Activated naive CD4-positive, alpha-beta T cell treated with anti-CD3 and anti-CD28 coated beads, Interleukin-2, amount 50 U/mL, for 16 hours (primary cell): ENCODE measurements around the gene KCNQ1.

ENCODE experiments used
- DNase-seq: peaks from one replicate; pipeline ENCODE4 v3.0.0-alpha.2; 2020

The KCNQ1 gene

GRCh38 chr11:2574043-2574552 is 129.3 kb downstream of the KCNQ1 start:
- peak; percentile 9 for DNase-seq

- peak; percentile 9 for DNase-seq
These were observed 130.0 kb downstream of the KCNQ1 start for GRCh38 chr11:2574553-2575535.

DNA sequence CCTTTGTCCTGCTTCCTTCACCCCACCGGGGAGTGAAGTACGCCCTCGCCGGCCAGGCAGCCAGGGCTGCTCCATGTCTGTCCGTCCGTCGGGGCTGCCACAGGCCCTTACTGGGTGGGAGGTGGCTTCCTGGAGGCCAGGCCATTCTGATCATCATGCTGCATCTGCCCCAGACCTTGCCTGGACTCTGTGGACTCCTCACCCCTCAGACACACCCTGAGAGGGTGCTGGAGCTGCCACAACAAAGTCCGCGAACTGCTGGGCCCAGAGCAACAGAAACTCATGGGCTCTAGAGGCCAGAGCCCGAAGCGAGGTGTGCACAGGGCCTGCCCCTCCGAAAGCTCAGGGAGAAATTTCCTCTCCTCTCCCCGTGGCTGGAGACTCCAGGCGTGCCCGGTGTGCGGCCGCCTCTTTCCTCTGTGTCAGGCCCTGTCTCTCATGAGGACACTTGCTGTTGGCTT is 130.8 kb downstream of the KCNQ1 start:
- peak; percentile 5 for DNase-seq

DNA sequence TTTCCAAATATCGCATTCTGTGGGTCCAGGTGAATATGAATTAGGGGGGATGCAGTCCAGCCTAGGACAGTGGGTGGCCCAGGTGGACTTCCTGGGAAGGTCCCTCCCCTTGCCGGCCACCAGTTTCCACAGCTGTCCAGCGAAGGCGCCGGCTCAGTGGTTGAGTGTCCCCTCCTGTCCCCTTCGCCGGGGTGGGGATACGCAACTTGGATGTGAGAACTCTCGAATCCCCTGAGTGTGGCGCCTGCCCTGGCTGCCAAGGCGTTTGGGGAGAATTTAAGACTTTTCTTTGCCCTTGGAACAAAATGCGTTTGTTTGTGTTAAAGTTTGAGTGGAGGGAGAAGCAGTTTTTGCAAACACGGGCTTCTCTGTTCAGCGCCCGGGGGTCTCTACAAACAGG is 131.3 kb downstream of the KCNQ1 start:
- DNase-seq = no peak

DNA sequence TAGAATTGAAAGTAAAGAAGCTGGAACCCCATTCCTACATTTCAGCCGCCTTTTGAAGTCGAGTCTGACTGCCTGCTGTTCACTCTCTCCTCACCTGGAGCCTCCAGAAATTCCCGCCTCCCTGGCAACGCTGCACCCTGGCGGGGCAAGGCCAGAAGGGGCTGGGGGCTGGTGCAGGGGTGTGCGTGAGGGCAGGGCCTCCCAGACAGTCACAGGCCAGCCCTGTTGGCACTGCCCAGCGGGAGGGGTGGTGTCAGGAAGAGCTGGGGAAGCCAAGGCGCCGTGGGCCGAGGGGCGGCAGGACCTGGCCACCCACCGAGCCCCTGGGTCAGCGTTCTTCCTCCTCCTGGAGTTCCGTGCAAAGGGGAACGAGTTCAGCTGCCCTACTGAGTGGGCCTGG is 131.7 kb downstream of the KCNQ1 start:
- peak; percentile 9 for DNase-seq

GRCh38 chr11:2577031-2577990 is 132.5 kb downstream of the KCNQ1 start:
- DNase-seq = peak; percentile 9

- peak; percentile 10 for DNase-seq
These were observed 133.5 kb downstream of the KCNQ1 start for GRCh38 chr11:2577991-2578928.

DNA sequence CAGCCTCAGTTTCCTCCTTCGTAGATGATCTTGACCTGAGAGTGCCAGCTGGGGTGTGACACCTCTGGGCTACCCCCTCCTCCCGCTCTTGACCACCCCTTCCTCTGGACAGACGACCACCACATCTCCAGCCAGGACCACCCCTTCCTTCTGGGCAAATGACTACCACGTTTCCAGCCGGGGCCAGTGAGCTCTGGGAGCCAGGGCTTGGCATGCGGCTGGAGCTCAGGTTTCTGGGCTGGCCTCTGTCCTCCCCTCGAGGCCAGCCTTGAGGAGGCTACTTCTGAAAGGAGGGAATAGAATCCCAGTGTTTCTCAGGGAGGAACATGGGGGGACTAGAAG is 134.1 kb downstream of the KCNQ1 start:
- DNase-seq = no peak

DNA sequence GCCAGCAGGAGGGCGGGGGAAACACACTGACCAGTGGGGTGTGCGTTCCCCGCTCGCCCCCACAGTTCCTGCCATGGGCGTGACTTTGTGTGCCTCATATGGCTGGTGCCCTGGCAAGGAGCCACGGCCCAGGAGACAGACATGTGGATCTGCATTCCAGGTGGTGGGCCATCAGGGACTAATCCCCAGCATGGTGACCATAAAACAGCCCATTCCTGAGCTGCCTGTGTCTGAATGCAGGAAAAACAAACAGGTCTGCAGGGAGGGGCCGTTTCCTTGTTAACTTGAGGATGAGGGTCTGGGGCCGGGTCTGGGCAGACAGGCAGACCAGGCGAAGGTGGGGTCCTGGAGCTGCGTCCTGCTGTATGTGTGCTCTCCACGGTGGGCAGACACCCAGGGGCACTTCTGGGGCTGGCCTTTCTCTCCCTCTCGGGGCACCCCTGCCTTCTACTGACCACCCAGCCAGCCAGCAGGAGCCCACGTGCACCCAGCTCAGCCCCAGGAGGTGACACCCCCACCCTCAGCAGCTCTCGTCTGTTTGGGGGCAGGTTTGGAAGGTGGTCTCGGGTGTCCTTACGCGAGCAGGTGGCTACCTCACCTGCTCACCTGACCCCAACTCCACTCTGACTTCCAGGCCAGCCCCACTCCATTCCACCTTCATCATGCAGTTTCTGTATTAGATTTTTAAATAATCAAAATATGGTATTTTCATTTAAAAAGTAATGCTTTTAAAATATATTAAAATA is 134.7 kb downstream of the KCNQ1 start:
- DNase-seq = peak; percentile 5

DNA sequence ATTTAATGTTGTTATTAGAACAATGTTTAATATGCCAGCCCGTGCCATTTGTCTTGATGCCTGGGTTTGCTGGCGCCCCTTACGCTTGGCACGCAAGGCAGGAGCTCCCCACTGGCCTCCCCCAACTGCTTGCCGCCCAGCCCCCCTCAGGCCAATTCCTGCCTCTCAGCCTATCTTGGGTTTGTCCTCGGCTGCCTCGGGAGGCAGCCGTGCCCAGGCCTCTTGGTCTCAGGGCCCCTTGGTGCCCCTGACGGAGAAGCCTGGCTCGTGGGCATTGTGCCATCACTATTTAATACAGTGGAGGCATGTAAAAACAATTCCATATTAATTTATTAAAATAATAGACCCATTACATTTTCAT is 135.2 kb downstream of the KCNQ1 start:
- no peak for DNase-seq

DNA sequence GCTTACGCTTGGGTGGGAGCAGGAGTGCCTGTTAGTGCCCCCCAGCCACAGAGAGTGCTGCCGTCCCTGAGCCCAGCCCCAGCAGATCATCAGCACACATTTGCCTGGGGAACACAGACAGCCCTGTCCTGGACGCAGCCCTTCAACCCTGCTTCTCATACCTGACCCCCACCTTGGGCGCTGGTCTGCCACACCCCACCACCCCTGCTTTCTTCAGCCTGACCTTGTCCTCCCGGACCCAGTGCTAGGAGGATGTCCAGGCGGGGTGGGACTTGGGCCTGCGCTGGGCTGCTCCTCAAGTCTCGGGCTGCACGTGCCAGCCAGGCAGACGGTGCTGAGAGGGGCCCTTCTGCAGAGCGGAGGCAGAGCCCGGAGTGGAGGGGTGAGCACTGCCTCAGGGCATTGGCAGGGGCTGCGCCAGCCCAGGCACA is 135.8 kb downstream of the KCNQ1 start:
- peak; percentile 6 for DNase-seq

- peak; percentile 6 for DNase-seq
These were observed 136.5 kb downstream of the KCNQ1 start for GRCh38 chr11:2581151-2581930.

DNA sequence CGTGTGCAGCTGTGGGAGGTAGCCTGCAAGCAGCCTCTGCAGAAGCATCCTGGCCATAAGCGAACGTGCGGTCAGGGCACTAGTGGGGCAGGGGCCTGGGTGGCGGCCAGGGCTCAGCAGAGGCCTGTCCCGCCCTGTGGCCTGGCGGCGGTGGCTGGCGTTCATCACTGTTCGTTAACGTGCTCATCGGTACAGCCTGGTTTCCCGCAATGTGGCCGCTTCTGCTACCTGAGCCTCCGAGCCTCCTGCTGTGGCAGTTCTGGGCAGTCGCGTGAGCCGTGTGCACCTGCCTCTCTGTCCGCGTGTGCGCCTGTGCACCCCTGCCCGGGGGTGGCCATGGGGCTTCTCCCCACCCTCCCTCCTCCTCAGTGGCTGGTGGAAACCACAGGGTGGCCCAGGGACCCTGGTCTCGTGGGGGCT is 137.1 kb downstream of the KCNQ1 start:
- DNase-seq = peak; percentile 8

GRCh38 chr11:2582351-2582945 is 137.6 kb downstream of the KCNQ1 start:
- peak; percentile 5 for DNase-seq

- peak; percentile 4 for DNase-seq
These were observed 138.3 kb downstream of the KCNQ1 start for GRCh38 chr11:2582946-2583604.

- DNase-seq = peak; percentile 8
These were observed 138.8 kb downstream of the KCNQ1 start for GRCh38 chr11:2583605-2583958.

GRCh38 chr11:2584434-2584811 is 139.6 kb downstream of the KCNQ1 start:
- DNase-seq = no peak

DNA sequence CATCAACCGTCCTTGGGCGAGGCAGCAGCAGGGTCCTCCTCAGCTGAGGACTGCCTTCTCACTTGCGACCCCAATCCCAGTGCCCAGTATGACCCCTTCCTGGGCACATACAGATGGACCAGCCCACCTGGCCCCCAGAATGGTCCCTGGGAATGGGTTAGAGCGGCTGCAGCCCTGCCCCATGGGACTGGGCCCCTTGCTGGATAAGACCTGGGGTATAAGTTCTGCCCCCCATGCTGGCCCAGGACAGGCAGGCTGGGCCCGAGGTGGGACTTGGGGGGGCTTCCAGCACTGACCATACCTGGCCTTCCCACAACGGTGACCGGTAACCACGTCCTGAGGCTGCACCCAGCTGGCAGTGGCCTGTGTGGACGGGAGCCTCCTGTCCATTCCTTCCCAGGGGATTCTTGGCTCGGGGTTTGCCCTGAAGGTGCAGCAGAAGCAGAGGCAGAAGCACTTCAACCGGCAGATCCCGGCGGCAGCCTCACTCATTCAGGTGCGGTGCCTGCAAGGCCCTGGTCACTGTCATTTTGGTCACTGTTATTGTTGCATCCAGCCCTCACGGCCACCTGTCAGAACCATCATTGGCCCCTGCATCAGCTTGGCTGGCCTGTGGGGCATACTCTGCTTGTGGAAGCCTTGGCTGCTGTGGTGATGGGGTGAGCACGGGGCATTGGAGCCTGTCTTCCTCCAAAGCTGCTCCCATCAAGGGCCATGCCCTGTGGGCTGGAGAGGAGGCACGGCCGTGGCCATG is 140.2 kb downstream of the KCNQ1 start:
- peak; percentile 8 for DNase-seq

DNA sequence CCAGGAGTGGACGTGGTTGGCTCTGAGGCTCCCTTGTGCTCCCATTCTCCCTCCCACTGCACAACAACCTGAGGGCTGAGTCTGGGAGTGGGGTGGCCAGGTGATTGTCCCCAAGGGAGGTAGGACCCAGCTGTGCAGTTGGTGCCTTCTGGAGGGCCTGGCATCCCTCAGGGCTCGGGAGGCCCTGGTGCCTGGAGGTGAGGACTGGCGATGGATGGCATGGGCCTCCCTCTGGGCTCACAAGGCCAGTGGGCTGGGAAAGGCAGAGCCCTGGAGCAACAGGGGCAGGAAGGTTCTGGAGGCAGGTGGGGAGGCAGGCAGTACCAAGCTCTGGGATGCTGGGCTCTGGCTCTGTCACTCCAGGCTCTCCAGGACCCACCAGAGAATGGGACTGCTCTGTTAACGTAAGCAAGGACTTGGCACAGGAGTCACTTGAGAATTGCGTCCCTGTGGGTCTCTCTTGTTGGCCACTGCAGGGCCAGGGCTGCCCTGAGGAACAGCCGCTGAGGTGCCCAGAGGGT is 140.8 kb downstream of the KCNQ1 start:
- DNase-seq = peak; percentile 1
